T-helper 1 cell treated with Interleukin-12 subunit alpha and Interleukin-12 subunit beta and Interleukin-4 antibody, amounts not matched to agents 30 ng/mL and 1 ng/mL, for 36 hours (primary cell): ENCODE results near the gene ANKRD18B. TPM values are rescaled to one million over a fixed set of nuclear protein-coding genes. Genes with fewer than 3 reads are reported as not detected.
"Not testable (repeated sequence)": the region's sequence is repeated elsewhere in the genome, so short reads cannot be mapped to it uniquely, and the experiment has no call there.

ENCODE experiments used
- intact Hi-C: fragments of 100-400 bp; cut with micrococcal nuclease; formaldehyde crosslinking; loops from one replicate; pipeline ENCODE4 v1.15.1; 2024
- total RNA-seq: library from RNA; stranded (reverse); gene quantifications from 2 replicates; pipeline ENCODE4 v1.2.3, GENCODE V29; 2022

Gene ANKRD18B
- total RNA-seq, 1 donor from 2014 or later = 1.7 TPM

DNA sequence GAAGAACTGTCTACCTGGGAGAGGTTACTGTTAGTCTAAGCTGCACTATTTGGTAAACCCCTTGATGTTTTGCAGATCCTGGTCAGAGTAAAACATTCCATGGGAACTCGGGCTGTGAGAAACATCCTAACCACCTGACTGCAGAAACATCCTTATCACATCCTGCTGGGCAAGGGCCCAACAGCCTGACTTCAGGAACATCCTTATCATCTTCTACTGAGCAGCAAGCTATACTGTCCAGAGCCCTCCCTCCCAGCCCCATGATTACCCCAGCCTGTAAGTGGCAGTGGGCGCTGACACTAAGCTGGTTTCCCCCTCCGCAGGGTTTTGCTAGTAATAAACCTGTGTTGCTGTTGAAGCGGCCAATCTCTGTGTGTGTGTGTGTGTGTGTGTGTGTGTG lies 80.9 kb downstream of the ANKRD18B start:
- intact Hi-C loops = not testable (repeated sequence)

DNA sequence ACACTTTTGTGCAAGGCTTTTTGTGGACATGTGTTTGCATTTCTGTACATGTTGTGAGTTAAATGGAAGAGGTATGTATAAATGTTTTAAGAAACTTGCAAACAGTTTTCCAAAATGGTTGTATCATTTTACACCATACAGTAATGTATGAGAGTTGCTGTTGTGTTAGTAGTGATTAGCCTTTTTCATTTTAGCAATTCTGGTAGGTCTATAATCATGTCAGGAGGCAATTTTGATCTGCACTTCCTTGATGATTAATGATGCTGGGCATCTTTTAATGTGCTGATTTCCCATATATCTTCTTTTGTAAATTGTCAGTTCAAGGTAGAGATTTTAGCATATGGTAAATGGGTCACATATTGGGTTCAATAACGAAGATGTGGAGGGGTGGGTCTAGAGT lies 87.3 kb downstream of the ANKRD18B start:
- intact Hi-C loops = no loop called here

DNA sequence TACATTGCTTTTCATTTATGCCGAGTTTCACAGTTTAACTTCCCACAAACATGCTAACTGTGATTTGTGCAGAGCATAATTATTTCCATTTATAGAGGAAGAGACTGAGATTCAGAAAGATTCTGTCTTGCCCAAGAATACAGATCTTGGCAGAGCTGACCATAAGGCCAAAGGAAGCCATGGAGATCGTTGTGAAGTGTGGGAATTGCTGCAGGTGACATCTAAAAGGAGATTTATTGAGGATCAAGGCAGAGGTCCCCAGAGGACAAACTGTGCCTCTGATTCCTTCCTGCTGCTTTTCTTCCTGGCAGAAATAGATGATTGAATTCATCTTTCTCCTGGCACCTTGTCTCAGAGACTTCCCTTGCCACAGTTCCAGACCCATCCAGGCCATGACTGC lies 88.4 kb downstream of the ANKRD18B start:
- intact Hi-C loops = not testable (repeated sequence)

DNA sequence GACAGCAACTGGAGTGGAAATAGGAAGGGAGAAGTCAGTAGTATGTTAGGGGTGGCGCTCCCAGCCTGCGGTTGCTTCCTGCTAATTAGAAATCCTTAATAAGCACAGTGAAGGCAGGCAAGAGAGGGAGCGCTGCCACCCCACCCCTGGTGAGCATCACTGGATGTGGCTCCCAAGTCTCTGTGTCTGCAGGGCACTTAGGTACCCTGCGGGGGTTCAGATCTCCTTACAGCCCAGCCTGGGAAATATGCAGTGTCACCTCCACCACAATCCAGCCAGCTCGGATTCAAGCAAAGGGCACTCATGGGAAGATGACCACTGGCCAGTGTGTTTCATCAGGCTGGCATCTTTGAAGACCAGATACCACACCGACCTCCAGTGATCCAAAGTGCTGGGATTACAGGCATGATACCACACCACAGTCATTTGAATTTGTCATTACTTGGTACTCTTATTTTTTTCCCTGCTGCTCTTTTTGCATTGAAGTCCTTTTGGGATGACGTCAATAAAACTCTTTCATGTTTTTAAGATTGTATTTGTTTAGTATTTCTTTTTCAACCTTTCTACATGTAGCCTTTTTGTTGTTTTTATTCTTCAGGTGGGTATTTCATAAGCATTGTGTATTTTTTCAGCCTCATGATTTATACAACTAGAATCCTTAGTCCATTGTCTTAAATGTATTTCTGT lies 90.1 kb downstream of the ANKRD18B start:
- intact Hi-C loops = no loop called here

DNA sequence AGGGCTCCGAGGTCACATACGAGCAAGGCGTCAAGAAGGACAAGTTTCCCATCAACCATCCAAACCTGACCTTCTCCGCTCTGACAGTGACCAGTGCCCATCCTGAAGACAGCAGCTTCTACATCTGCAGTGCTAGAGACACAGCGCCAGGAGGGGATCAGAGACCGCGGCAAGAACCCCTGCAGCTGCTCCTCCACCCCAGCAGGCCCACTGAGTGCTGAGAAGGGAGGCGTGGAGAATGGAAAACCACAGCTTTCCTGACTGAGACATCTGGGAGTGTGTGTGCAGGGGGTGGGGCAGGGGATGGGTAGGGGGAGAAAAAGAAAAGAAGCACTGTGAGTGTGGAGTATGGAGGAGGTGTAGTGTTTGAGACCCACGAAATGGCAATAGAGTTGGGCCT lies 94.3 kb downstream of the ANKRD18B start:
- intact Hi-C loops = not testable (repeated sequence)

DNA sequence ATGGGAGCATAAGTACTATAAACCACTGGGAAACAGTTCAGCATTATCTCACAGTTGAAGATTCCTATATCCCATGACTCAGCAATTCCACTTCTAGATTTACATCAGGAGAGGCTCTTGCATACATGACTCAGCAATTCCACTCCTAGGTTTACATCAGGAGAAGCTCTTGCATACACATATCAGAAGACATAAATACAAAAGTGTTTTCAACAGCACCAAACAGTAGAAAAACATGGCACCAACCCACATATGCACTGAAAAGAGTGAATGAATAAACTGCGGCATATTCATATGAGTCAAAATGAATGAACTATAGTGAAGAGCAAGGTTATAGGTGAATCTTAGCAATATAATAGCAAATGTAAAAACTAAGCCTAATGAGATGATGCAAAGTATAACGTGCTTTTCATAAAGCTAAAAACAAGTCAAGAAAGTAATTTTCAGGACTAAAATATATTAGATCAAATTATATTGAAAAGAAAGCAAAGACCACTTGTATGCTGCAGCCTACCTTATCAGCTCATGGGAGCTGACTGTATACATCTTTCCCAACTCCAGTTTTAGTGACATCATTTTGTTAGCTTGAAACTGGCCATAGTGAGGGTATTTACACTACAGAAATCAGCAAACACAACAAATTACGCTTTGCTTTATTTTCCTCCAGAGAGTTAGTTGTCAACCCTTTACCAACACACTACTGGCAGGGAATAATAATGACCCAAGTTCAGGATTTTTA lies 95.8 kb downstream of the ANKRD18B start:
- intact Hi-C loops = no loop called here

DNA sequence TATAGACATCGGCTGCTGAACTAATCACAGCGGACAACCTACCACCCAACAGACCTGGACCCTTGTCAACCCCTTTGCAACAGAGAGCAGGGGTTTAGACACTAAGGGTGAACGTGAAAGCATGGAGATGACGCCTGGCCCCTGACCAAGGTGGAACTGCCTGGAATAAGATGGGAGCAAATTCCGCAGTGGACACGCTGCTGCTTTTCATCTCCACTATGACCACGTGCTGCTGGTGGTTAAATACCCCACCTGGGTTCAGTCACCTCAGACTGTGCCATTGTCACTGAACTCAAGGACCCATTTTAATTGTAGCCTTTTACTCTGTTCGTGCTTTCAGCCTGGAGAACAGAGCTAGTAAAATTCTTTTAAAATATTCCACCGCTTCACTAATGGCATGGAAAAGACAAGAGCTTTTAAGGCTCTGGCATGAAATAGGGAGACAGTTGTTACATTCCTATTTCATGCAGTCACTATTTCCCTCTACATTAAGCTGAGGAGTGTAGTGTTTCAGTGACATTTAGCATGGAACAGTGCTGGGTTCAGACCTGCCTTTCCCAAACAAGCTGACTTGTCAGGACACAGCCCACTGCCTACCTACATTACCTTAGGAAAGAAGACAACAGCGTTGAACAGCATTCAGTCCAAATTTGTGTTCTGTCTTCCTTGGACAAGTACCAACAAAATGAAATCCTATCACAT lies 96.8 kb downstream of the ANKRD18B start:
- intact Hi-C loops = no loop called here

Other genes starting within 250 kb of the ANKRD18B start
- 40.9 and 44.2 TPM in 2 replicates for gene NFX1, start 233.7 kb upstream of the ANKRD18B start, total RNA-seq
- gene AQP7, start 121.7 kb upstream of the ANKRD18B start, total RNA-seq = 0.27 and 0.54 TPM in 2 replicates
- gene AQP3, start 76.7 kb upstream of the ANKRD18B start, total RNA-seq = 163 and 165 TPM in 2 replicates
- gene NOL6, start 50.3 kb upstream of the ANKRD18B start, total RNA-seq = 51.2 and 51.4 TPM in 2 replicates